Measurements from ENCODE around the gene PITPNM3.

GRCh38 chr17:6505425-6506142 lies 50.8 kb downstream of the PITPNM3 start:
- no peak for TF ChIP-seq CTCF (IDR thresholded peaks at IDR 0.05)
- no peak for TF ChIP-seq EP300 (IDR thresholded peaks at IDR 0.05)

Measured in gastroesophageal sphincter (tissue), 3 donors.